ENCODE data around the gene PDLIM1.
A peak's percentile ranks its signal among the peaks of the same experiment; 100 is the strongest.

DNA sequence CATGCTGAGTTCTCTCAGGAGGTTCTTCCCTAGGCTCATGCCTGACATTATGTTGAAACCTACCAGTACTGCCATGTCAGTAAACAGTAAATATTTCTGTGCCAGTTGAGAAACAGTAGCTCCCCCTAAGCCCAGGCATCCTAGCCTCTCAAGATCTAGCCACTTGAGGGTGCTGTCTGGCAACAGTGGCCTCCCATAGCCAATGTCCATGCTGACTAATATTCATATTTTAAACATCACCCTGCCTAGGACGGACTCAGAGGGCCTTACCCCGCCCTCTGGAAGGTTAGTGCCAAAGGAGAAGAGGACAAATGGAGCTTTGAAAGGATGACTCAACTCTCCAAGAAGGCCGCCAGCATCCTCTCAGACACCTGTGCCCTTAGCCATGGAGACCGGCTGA, 89.1 kb downstream of the PDLIM1 start:
- peak; percentile 59 to 80 for TF ChIP-seq CTCF (conservative IDR thresholded peaks at IDR 0.05; ENCODE audit: low read depth in 2 of 2)
- TF ChIP-seq EZH2 (IDR thresholded peaks at IDR 0.05; ENCODE audit: low read depth, unreplicated experiment) = no peak
- TF ChIP-seq ZNF462 (CRISPR knock-in tag; IDR thresholded peaks at IDR 0.05) = no peak
- no peak for TF ChIP-seq NANOG (IDR thresholded peaks at IDR 0.05; ENCODE audit: borderline replicate concordance)
- TF ChIP-seq POLR2AphosphoS5 (IDR thresholded peaks at IDR 0.05; ENCODE audit: low read depth) = no peak
- TF ChIP-seq CREB1 (CRISPR knock-in tag; IDR thresholded peaks at IDR 0.05; ENCODE audit: low read depth) = no peak
